Right atrium auricular region (tissue), 2 donors: ENCODE measurements around the gene PTGIS. TPM values are rescaled to one million over a fixed set of nuclear protein-coding genes. Genes with fewer than 3 reads are reported as not detected.

Experiments
- DNase-seq: peaks from one replicate; pipeline ENCODE4 v3.0.0-alpha.2; 2019; ENCODE audit warnings: low spot score
- H3K27ac ChIP-seq, 2 donors: fragments of 200-600 bp; sonication (generic); 1 replicate in 1 of 2; 2 replicates in 1 of 2; pipeline ENCODE4 v1.5.1; 2016 to 2019
- H3K27me3 ChIP-seq, 2 donors: fragments of 200-600 bp; sonication (generic); one replicate each; pipeline versions ENCODE4 v1.5.1 to v1.6.0; 2017 to 2019
- H3K36me3 ChIP-seq: fragments of 200-600 bp; sonication (generic); one replicate; pipeline ENCODE4 v1.5.1; 2016
- H3K4me1 ChIP-seq, 2 donors: fragments of 200-600 bp; sonication (generic); one replicate each; pipeline versions ENCODE4 v1.5.1 to v1.6.0; 2017 to 2019
- H3K4me3 ChIP-seq, 2 donors: fragments of 200-600 bp; sonication (generic); 1 replicate in 1 of 2; 2 replicates in 1 of 2; pipeline ENCODE4 v1.5.1; 2017 to 2019; ENCODE audit warnings: mild to moderate bottlenecking in 1 of 2, moderate library complexity in 1 of 2
- H3K9me3 ChIP-seq, 2 donors: fragments of 200-600 bp; sonication (generic); one replicate each; pipeline ENCODE4 v1.5.1; 2019
- CTCF ChIP-seq, 2 donors: fragments of 200-600 bp; sonication (generic); IDR thresholded peaks; one replicate each; pipeline ENCODE4 v1.5.1; 2019; ENCODE audit warnings: antibody characterized with exemption in 2 of 2
- total RNA-seq, 2 donors: library from RNA; depleted of rRNA; stranded (reverse); fragments of >200 nt; gene quantifications; one replicate each; pipeline ENCODE4 v1.1.0, GENCODE V29; 2016

PTGIS gene
- total RNA-seq, 2 donors from 2014 or later: 59.8 to 169 TPM

- H3K36me3 ChIP-seq: no peaks in the 10 kb centered on the region
- peak overlapping the region; percentile 74 to 81 for H3K27ac ChIP-seq
- DNase-seq: no peak
- H3K4me1 ChIP-seq: peaks cover 0 to 25% of the 10 kb centered on the region in 2 donors
- no peak for TF ChIP-seq CTCF (IDR thresholded peaks at IDR 0.05)
- no peak overlapping the region for H3K4me3 ChIP-seq
- no peaks in the 10 kb centered on the region for H3K9me3 ChIP-seq
- no peaks in the 10 kb centered on the region for H3K27me3 ChIP-seq
Observed at GRCh38 chr20:49560186-49560585, 7.8 kb downstream of the PTGIS start.

GRCh38 chr20:49559411-49560081 lies 8.4 kb downstream of the PTGIS start:
- H3K36me3 ChIP-seq: no peaks in the 10 kb centered on the region
- no peak for TF ChIP-seq CTCF (IDR thresholded peaks at IDR 0.05)
- H3K27me3 ChIP-seq: no peaks in the 10 kb centered on the region
- H3K9me3 ChIP-seq: no peaks in the 10 kb centered on the region
- DNase-seq: peak; percentile 67
- H3K4me1 ChIP-seq: peaks cover 0 to 25% of the 10 kb centered on the region in 2 donors
- H3K27ac ChIP-seq: peak overlapping the region; percentile 74 to 81
- no peak overlapping the region for H3K4me3 ChIP-seq

DNA sequence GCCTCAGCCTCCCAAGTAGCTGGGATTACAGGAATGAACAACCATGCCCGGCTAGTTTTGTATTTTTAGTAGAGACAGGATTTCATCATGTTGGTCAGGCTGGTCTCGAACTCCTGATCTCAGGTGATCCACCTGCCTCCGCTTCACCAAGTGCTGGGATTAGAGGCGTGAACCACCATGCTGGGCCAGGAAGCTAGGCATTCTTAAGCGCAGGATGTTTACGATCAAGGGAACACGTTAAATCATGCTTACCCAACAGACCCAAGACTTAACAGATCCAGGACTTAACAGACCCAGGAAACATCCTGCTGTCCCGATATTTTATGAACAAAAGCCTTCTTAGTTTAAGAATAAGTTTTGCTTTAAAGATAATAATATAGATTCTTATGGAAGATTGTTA lies 9.1 kb downstream of the PTGIS start:
- Histone ChIP-seq H3K4me1 (peaks cover 0 to 25% of the 10 kb centered on the region in 2 donors), H3K27ac (peak overlapping the region; percentile 31 to 41), H3K27me3 (no peaks in the 10 kb centered on the region)

DNA sequence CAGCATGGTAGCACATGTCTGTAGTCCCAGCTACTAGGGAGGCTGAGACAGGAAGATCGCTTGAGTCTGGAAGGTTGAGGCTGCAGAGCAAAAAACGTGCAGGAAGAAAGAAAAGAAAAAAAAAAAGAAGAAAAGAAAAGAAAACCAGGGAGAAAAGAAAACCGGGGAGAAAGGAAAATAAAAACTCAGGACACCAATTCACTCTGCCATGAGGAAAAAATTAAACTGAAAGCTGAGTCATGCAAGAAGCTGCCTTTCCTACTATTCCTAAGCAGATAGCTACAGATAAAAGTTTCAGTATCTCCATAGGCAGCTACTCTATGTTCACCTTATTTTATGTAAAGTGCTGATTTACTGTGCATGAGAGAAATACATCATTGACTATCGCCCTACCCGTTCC lies 10.5 kb downstream of the PTGIS start:
- Histone ChIP-seq H3K4me3 (no peak overlapping the region), H3K9me3 (no peaks in the 10 kb centered on the region), H3K27me3 (no peaks in the 10 kb centered on the region), H3K36me3 (no peaks in the 10 kb centered on the region), H3K4me1 (peaks cover 0 to 22% of the 10 kb centered on the region in 2 donors), H3K27ac (peak overlapping the region; percentile 32 to 57)
- TF ChIP-seq CTCF (IDR thresholded peaks at IDR 0.05): no peak
- DNase-seq: no peak

More for the DNA sequence above, 9.1 kb downstream of the PTGIS start:
- H3K36me3 ChIP-seq: no peaks in the 10 kb centered on the region
- no peak overlapping the region for H3K4me3 ChIP-seq
- DNase-seq: peak; percentile 38
- no peak for TF ChIP-seq CTCF (IDR thresholded peaks at IDR 0.05)
- no peaks in the 10 kb centered on the region for H3K9me3 ChIP-seq

DNA sequence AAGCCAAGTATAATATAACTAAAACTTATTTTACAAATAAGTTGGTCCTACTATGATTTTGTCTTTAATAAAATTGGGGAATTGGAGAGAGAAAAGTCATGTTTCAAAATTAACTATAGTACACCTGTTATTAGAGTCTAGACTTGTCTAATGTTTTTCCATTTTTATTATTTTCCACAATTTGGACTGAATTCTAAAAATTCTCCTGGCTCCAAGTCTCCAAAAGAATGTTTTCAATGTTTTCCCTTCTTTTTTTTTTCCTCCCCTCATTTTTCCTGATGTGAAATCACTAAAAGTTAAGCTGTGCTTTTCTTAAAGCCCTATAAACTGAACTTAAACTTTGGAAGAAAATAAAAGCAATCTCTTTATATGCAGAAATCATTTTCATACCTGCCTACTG lies 11.3 kb downstream of the PTGIS start:
- Histone ChIP-seq H3K36me3 (no peaks in the 10 kb centered on the region), H3K9me3 (no peaks in the 10 kb centered on the region), H3K4me3 (no peak overlapping the region), H3K27ac (peak overlapping the region; percentile 32 to 57), H3K27me3 (no peaks in the 10 kb centered on the region), H3K4me1 (peaks cover 0 to 19% of the 10 kb centered on the region in 2 donors)
- no peak for TF ChIP-seq CTCF (IDR thresholded peaks at IDR 0.05)
- no peak for DNase-seq
